HepG2 (cell line): Measurements from ENCODE around the gene NFE2. TPM values are rescaled to one million over a fixed set of nuclear protein-coding genes. Genes with fewer than 3 reads are reported as not detected.

Experiments used
- PPARG ChIP-seq: conservative IDR thresholded peaks from 2 replicates; pipeline ENCODE4 v1.6.1; 2016; ENCODE audit warnings: missing biosample characterization, missing genetic modification reagents
- SP2 ChIP-seq: sonication (generic); formaldehyde crosslinking; IDR thresholded peaks from 2 replicates; pipeline ENCODE4 v1.5.1; 2020; ENCODE audit warnings: mild to moderate bottlenecking, missing genetic modification reagents
- SRSF4 ChIP-seq: fragments of 200-400 bp; formaldehyde crosslinking; IDR thresholded peaks from one replicate; pipeline ENCODE4 v1.6.1; 2018; ENCODE audit warnings: mild to moderate bottlenecking, low read depth, low read length, moderate library complexity; ENCODE audit not compliant: poor library complexity, severe bottlenecking
- ZNF224 ChIP-seq: sonication (generic); formaldehyde crosslinking; IDR thresholded peaks from 2 replicates; pipeline ENCODE4 v1.5.0; 2020; ENCODE audit warnings: mild to moderate bottlenecking, missing genetic modification reagents
- ZNF3 ChIP-seq: IDR thresholded peaks from 2 replicates; pipeline ENCODE4 v1.7.0; 2017; ENCODE audit warnings: inconsistent platforms
- ZNF468 ChIP-seq: sonication (generic); formaldehyde crosslinking; IDR thresholded peaks from 2 replicates; pipeline ENCODE4 v1.8.0; 2022; ENCODE audit warnings: mild to moderate bottlenecking, moderate library complexity, missing genetic modification reagents
- ZNF644 ChIP-seq: IDR thresholded peaks from 2 replicates; pipeline ENCODE4 v1.6.1; 2016; ENCODE audit warnings: low read depth
- polyA plus RNA-seq, 8 experiments: library from polyadenylated mRNA; depleted of rRNA in 3 of 8; stranded (reverse) in 7 of 8; unstranded in 1 of 8; fragments of >200 nt; fragmentation: Illumina TruSeq in 4 of 8; extraction: Trizol in 4 of 8; gene quantifications; 2 replicates each; pipeline versions ENCODE4 v1.2.1 to v1.2.3, GENCODE V29; 2011 to 2016; ENCODE audit warnings: low read depth in 4 of 8, missing spikeins in 1 of 8, mixed read lengths in 1 of 8; ENCODE audit not compliant: insufficient read depth in 1 of 8
- total RNA-seq, 5 experiments: library from RNA; depleted of rRNA; stranded (reverse); fragments of >200 nt; fragmentation: Illumina TruSeq; extraction: Trizol; gene quantifications; 2 replicates each; pipeline ENCODE4 v1.2.3, GENCODE V29; 2016; ENCODE audit warnings: low read depth in 1 of 5
- TF ChIP-seq, protein P1 (sequence below): sonication (generic); formaldehyde crosslinking; IDR thresholded peaks from 2 replicates; pipeline ENCODE4 v1.9.0; 2021; ENCODE audit warnings: mild to moderate bottlenecking, missing genetic modification reagents
- TF ChIP-seq, protein P2 (sequence below): sonication (generic); formaldehyde crosslinking; IDR thresholded peaks from 2 replicates; pipeline ENCODE4 v1.5.1; 2020; ENCODE audit warnings: mild to moderate bottlenecking, missing genetic modification reagents, moderate library complexity
- TF ChIP-seq, protein P3 (sequence below): sonication (generic); formaldehyde crosslinking; IDR thresholded peaks from 2 replicates; pipeline ENCODE4 v1.5.0; 2020; ENCODE audit warnings: missing genetic modification reagents

NFE2 gene
- total and polyA plus RNA-seq, 2 of the 13 experiments (the other 11 are each of a cell fraction or from before 2014, with no cell fraction given), result 4.5 to 7.8 TPM

DNA sequence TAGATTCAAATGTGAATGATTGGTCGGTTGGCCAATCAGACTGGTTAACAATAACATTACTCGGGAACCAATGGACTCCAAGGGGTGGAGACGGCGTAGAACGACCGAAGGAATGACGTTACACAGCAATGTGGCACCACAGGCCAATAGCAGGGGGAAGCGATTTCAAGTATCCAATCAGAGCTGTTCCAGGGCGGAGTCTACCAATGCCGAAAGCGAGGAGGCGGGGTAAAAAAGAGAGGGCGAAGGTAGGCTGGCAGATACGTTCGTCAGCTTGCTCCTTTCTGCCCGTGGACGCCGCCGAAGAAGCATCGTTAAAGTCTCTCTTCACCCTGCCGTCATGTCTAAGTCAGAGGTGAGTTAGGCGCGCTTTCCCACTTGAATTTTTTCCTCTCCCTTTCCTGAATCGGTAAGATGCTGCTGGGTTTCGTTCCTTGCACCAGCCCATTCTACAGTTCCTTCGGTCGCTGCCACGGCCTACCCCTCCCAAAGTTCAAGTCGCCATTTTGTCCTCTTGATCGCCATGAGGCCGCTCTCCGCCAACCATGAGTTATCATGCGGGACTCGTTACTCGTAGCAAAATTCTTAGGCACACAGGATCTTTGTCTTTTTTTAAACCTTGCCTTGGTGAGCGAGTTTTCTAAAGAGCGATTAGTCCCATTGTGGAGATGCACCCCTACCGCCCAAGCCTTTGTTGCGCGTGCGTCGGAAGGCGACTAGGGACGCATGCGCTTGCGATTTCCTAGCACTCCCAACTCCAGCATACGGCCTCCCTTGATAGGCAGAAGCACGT is 20.2 kb downstream of the NFE2 start, which contains the start of gene HNRNPA1 (continued):
- TF ChIP-seq, protein P1, sequence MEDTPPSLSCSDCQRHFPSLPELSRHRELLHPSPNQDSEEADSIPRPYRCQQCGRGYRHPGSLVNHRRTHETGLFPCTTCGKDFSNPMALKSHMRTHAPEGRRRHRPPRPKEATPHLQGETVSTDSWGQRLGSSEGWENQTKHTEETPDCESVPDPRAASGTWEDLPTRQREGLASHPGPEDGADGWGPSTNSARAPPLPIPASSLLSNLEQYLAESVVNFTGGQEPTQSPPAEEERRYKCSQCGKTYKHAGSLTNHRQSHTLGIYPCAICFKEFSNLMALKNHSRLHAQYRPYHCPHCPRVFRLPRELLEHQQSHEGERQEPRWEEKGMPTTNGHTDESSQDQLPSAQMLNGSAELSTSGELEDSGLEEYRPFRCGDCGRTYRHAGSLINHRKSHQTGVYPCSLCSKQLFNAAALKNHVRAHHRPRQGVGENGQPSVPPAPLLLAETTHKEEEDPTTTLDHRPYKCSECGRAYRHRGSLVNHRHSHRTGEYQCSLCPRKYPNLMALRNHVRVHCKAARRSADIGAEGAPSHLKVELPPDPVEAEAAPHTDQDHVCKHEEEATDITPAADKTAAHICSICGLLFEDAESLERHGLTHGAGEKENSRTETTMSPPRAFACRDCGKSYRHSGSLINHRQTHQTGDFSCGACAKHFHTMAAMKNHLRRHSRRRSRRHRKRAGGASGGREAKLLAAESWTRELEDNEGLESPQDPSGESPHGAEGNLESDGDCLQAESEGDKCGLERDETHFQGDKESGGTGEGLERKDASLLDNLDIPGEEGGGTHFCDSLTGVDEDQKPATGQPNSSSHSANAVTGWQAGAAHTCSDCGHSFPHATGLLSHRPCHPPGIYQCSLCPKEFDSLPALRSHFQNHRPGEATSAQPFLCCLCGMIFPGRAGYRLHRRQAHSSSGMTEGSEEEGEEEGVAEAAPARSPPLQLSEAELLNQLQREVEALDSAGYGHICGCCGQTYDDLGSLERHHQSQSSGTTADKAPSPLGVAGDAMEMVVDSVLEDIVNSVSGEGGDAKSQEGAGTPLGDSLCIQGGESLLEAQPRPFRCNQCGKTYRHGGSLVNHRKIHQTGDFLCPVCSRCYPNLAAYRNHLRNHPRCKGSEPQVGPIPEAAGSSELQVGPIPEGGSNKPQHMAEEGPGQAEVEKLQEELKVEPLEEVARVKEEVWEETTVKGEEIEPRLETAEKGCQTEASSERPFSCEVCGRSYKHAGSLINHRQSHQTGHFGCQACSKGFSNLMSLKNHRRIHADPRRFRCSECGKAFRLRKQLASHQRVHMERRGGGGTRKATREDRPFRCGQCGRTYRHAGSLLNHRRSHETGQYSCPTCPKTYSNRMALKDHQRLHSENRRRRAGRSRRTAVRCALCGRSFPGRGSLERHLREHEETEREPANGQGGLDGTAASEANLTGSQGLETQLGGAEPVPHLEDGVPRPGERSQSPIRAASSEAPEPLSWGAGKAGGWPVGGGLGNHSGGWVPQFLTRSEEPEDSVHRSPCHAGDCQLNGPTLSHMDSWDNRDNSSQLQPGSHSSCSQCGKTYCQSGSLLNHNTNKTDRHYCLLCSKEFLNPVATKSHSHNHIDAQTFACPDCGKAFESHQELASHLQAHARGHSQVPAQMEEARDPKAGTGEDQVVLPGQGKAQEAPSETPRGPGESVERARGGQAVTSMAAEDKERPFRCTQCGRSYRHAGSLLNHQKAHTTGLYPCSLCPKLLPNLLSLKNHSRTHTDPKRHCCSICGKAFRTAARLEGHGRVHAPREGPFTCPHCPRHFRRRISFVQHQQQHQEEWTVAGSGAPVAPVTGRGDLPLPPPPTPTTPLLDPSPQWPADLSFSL (CRISPR knock-in tag), result no peak
- TF ChIP-seq ZNF468 (CRISPR knock-in tag) (no peak), PPARG (CRISPR knock-in tag) (no peak), ZNF644 (CRISPR knock-in tag) (no peak), SRSF4 (no peak), ZNF3 (no peak), SP2 (peak; percentile 93), ZNF224 (CRISPR knock-in tag) (peak; percentile 20; the same call in 1 of the 2 replicates)
- TF ChIP-seq, protein P2, sequence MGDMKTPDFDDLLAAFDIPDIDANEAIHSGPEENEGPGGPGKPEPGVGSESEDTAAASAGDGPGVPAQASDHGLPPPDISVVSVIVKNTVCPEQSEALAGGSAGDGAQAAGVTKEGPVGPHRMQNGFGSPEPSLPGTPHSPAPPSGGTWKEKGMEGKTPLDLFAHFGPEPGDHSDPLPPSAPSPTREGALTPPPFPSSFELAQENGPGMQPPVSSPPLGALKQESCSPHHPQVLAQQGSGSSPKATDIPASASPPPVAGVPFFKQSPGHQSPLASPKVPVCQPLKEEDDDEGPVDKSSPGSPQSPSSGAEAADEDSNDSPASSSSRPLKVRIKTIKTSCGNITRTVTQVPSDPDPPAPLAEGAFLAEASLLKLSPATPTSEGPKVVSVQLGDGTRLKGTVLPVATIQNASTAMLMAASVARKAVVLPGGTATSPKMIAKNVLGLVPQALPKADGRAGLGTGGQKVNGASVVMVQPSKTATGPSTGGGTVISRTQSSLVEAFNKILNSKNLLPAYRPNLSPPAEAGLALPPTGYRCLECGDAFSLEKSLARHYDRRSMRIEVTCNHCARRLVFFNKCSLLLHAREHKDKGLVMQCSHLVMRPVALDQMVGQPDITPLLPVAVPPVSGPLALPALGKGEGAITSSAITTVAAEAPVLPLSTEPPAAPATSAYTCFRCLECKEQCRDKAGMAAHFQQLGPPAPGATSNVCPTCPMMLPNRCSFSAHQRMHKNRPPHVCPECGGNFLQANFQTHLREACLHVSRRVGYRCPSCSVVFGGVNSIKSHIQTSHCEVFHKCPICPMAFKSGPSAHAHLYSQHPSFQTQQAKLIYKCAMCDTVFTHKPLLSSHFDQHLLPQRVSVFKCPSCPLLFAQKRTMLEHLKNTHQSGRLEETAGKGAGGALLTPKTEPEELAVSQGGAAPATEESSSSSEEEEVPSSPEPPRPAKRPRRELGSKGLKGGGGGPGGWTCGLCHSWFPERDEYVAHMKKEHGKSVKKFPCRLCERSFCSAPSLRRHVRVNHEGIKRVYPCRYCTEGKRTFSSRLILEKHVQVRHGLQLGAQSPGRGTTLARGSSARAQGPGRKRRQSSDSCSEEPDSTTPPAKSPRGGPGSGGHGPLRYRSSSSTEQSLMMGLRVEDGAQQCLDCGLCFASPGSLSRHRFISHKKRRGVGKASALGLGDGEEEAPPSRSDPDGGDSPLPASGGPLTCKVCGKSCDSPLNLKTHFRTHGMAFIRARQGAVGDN, result peak; percentile 76
- TF ChIP-seq, protein P3, sequence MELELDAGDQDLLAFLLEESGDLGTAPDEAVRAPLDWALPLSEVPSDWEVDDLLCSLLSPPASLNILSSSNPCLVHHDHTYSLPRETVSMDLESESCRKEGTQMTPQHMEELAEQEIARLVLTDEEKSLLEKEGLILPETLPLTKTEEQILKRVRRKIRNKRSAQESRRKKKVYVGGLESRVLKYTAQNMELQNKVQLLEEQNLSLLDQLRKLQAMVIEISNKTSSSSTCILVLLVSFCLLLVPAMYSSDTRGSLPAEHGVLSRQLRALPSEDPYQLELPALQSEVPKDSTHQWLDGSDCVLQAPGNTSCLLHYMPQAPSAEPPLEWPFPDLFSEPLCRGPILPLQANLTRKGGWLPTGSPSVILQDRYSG (CRISPR knock-in tag), result peak; percentile 90; the same call in 1 of the 2 replicates
